Measurements from ENCODE around the gene PRRG2.

DNA sequence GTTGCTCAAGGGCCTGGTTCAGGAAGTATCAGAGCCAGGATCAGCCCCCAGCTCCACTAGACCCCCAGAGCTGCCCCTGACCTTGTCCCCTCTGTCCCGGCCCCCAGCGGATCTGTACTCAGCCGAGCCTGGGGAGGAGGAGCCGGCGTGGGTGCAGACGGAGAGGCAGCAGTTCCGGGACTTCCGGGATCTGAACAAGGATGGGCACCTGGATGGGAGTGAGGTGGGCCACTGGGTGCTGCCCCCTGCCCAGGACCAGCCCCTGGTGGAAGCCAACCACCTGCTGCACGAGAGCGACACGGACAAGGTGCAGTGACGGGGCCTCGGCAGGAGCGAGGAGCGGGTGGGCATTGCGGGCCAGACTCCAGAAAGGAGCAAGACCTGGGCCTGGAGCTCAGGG lies 38.7 kb upstream of the PRRG2 start:
- TF ChIP-seq POLR2A (IDR thresholded peaks at IDR 0.05; ENCODE audit: low read length) (no peak), GATA1 (IDR thresholded peaks at IDR 0.05; ENCODE audit: low read depth, low read length) (no peak)
